Body of pancreas (tissue), 4 donors: ENCODE data around the gene CROCC.

ENCODE experiments used
- CTCF ChIP-seq, 7 experiments: fragments of 450-650 bp in 4 of 7; fragments of 200-600 bp in 3 of 7; sonication (generic) in 3 of 7; IDR thresholded peaks; one replicate each; pipeline ENCODE4 v1.5.1; 2016 to 2019; ENCODE audit warnings: antibody characterized with exemption in 7 of 7
- POLR2A ChIP-seq, 3 donors: fragments of 450-650 bp; IDR thresholded peaks; one replicate each; pipeline ENCODE4 v1.6.1; 2016; ENCODE audit warnings: antibody characterized with exemption in 3 of 3, mild to moderate bottlenecking in 2 of 3

GRCh38 chr1:16989676-16990391 is 68.1 kb downstream of the CROCC start:
- TF ChIP-seq CTCF (IDR thresholded peaks at IDR 0.05), result no peak
- TF ChIP-seq POLR2A (IDR thresholded peaks at IDR 0.05), result no peak
